HG02981 (cell line): ENCODE data around the gene PDK2.
"Not testable (repeated sequence)": the region's sequence is repeated elsewhere in the genome, so short reads cannot be mapped to it uniquely, and the experiment has no call there.

Experiments
- ATAC-seq: cut with Tn5 transposase; IDR thresholded peaks from one replicate; pipeline ENCODE4 v1.9.1; 2021; ENCODE audit warnings: mild to moderate bottlenecking, moderate library complexity; ENCODE audit not compliant: unreplicated experiment

Gene PDK2

DNA sequence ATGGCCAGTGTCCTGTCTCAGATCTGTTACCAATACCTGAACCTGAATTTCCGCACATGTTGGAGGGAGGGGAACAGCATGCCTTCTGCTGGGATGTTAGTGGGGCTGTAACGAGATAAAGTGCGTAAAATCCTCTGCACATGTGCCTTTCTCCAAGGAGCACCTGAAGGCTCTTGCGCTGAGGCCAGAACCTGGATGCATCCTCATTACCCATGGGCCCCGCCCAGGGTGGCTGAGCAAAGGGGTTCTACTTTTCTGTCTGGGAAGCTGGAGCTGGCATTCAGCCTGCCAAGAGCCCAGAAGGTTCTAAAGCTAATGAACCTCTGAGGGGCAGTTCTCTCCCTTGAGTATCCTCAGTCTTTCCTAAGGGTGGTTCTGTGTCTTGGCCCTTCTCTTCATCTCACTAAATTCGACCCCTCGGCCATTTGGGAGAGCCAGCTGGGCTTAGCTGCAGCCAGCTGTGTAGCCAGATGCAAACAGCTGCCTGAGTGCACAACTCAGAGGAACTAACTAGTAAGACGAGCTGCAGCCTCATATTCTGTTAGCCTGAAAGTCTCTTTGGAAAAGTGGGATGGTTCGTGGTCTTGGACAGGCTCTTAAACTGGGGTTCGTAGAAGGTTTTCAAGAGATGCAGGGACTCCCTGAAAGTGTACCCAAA is 36.7 kb upstream of the PDK2 start:
- ATAC-seq, result no peak

DNA sequence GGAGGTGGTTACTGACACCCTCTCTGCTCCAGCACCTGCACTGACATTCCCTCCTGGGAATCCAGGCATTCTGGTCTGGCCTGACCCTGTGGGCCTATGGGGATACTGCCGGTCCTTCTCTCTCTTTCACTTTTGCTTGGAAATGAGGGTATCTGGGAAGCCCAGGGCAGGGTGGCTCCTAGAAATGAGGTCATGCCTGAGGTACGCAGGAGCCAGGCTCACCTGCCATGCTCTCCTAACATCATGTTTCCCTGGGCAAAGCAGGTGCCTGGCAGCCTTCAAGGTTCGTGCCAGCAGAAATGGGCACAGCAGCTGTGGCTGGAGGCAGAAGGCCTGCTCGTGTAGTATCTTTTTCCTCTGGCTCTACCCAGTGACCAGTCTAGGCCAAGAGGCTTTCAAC is 35.9 kb upstream of the PDK2 start:
- ATAC-seq, result no peak

DNA sequence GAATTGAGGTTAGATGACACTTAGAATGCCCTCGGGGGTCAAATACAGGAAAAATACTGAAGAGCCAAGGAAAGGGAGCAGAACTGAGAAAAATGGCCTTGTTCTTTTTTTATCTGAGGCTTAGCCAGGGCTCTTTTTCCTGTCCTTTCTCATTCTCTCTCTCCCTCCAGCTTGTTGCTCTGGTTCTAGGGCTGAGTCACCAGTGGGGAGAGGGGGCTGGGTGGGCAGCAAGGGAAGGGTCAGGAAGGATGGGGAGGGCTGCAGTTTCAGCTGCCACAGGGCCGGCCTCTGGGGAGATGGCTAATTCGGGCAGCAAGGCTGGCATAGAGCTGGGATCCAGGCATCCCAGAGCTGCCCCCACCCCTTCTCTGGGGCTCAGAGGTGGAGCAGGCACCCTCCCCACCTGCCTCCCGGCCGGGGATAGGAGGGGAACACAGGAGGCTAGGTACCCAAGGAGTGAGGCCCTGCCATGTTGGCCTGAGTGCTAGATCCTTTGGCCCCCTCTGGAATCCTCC is 35.3 kb upstream of the PDK2 start:
- no peak for ATAC-seq

DNA sequence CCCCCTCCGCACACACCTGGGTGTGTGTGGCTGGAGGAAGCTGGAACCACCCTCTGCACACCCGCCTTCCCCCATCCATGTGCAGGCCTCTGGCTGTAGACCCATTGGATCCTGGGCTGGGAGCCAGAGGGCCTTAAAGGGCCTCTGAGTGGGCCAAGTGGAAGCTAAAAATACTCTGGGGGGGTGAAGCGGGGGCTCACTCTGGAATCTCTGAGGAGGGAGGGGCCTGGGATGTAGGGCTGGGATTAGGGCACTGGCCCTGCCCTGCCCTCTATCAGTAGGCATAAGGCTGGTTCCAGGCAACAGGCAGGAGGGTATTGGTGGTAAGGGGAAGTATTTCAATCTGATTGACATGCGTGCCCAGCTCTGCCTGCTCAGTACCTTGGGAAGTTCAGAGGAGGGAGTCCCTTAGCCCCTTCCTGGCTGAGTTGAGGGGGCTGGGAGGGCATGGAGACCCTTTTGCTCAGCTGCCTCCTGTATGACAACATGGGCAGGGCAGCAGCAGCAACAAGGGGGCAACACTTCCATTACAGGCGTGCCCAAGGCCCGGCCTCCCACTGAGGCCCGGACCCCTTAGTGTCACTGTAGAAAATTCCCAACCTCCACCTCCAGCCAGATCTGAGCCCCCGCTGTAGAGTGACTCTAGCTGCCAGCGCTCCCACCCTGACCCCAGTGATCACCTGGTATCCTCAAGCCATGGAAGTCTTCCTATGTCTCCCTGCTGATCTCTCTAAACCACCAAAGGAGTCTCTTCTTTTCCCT is 34.0 kb upstream of the PDK2 start:
- ATAC-seq, result no peak

DNA sequence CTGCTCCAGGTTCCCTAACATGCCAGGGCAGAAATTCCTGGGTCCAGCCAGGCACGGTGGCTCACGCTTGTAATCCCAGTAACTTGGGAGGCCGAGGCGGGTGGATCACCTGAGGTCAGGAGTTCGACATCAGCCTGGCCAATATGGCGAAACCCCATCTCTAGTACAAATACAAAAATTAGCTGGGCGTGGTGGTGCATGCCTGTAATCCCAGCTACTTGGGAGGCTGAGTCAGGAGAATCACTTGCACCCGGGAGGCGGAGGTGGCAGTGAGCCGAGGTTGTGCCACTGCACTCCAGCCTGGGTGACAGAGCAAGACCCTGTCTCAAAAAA is 33.5 kb upstream of the PDK2 start:
- ATAC-seq, result not testable (repeated sequence)

DNA sequence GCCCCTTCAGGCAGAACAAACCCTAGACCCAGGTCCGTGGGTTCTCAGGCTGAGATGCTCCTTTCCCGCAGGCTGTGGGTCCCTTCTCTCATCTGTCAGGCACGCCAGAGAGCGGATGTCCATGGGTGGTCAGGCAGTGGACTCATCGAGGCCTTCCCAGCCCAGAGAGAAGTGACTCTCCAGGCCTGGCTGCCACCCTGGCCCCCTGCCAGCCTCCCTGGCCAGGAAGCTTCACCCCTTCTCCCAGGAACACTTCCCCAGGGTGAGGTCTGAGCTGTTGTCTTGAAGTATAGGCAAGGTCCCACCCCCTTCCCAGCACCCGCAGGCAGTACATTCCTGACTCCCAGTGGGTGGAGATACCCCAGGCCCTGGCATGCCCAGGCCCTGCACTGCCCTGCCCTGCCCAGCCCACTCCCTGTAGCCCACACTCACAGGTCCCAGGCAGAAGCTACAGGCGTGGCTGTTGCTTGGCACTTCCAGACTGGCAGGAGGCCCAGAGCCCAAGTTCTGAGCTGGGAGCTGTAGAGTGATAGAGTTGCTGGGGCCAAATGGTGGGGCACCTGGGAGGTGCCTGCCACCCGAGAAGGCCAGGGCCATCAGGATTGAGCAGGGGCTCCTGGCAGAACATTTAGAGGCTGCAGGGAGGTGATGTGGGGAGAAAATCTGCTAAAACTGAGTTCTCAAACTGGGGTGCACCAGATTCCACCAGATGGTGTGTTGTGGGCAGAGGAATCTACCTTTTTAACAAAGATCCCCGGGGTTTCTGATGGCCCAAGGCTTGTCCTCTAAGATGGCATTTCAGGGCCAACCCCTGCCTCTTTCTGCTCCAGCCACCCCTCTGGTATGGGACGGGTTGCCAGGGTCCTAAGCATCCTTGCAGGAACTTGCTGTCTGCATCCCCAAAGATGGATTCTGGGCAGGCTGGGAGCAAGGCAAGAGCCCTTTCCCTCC is 32.6 kb upstream of the PDK2 start:
- no peak for ATAC-seq

DNA sequence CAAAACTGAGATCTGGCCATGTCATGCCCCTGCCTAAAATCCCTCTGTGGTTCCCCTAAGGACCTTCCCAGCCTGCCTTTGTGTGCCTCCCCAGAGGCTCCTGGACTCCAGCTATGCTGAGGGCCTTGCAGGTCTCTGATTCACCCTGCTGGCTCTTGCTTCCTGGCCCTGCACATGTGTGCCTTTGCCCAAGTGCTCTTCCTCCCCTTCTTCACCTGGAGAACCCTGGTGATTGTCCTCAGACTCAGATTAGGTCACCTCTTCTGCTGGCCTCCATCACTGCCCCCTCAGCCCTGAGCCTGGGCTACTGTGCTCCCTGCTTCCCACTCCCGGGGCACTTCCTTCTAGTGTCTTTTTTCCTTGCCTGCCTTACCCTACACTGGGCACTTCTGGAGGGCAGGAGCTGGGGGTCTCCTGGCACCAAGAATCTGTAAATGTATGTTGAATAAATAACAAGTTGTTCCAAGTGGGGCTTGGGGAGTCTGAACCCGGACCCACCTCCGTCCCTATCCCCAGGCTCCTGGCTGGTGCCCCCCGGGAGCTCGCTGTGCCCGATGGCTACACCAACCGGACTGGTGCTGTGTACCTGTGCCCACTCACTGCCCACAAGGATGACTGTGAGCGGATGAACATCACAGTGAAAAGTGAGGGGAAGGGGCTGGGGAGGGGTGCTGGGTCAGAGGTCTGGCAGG is 31.4 kb upstream of the PDK2 start:
- no peak for ATAC-seq

DNA sequence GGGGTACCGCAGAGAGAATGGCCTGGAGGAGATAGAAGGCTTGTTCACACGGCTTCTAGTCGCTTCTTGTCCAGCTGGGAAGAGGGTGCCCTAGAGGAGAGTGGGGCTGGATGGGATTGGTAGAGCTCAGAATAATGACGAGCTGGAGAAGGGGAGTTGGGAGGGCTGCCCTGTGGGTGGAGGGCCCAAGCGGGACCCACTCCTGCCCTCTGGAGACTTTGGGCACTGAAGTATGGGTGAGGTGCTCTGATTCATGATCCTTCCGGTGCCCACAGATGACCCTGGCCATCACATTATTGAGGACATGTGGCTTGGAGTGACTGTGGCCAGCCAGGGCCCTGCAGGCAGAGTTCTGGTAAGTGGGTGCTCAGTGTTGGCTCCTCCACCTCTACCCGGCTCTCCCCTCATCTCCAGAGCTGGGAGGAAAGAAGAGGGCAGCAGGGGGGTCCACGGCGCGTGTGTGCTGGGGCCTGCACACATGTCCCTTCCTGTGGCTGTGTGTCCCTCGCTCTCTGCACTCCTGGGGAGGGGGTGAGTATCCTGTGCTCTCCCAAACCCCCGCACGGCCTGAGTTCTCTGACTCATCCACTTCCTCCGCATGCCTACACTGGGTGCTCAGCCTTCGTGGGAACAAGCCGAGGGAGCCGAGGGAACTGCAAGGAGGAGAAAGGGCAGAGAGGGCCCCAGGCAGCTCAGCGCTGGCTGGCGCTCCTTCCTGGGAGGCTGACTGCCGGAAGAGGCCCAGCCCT is 30.7 kb upstream of the PDK2 start:
- ATAC-seq, result no peak

DNA sequence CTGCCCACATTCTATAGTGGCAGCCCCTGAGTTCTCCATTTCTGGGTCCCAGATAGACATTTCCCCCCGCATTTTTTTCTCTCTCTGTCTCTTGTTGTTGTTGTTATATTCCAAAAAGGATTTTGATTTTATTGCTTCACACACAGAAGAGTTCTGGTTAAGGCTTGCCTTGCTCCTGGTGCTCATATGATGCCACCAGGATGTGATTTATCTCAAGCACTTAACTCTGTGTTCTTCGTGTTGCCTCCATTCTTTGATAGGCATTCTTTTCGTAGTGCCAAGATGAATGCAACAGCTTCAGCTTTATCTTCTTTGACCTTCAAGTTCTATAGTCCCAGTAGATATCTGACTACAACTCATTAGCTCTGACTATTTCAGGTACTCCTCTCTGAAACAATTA is 30.1 kb upstream of the PDK2 start:
- no peak for ATAC-seq

DNA sequence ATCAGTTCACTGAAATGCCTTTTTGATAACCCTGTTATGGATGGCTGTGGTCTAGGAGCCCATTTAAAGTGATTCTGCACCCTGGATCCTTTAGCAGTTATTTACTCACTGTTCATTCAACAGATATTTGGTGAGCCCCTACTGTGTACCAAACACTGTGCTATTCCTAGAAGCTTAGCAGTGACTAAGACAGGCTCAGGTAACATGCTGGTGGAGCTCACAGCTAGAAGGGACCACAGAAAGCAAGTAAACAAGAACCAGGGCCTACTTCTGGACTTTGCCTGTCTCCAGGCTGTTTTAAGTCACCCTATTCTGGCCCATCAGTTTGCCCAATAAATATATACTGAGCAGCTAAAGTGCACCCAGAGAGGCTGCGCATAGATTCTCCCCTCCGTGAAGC is 28.2 kb upstream of the PDK2 start:
- no peak for ATAC-seq

DNA sequence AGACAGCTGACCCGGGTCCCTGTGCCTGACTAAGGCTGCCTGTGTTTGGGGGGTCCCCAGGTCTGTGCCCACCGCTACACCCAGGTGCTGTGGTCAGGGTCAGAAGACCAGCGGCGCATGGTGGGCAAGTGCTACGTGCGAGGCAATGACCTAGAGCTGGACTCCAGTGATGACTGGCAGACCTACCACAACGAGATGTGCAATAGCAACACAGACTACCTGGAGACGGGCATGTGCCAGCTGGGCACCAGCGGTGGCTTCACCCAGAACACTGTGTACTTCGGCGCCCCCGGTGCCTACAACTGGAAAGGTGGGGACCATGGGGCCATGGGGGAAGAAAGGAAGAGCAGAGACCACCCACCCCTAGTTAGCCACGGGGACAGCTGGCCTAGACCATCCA is 27.2 kb upstream of the PDK2 start:
- ATAC-seq, result no peak

DNA sequence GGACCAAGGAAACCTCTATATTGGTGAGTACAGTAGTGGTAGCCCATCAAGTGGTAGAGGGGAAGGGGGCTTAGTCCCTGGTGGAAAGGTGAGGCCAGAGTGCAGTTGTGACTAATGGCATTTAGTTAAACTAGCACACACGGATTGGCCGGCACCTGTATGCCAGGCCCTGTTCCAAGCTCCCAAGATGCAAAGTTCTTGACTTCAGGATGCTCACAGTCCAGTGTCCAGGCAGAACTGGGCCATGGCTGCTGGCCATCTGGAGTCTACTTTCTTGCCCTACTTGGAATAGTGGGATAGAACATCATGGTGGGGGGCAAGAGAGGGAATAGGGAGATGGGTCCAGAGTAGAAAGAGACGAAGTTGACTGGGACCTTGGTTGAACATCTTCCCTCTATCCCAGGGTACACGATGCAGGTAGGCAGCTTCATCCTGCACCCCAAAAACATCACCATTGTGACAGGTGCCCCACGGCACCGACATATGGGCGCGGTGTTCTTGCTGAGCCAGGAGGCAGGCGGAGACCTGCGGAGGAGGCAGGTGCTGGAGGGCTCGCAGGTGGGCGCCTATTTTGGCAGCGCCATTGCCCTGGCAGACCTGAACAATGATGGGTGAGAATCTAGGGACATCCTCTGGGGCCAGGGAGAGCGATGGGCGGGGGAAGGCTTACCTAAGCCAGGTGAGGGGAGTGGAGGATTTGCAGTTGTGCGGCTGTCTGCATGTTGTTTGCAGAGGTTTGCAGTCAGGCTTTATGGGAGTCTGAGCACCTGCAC is 24.1 kb upstream of the PDK2 start:
- ATAC-seq, result no peak

DNA sequence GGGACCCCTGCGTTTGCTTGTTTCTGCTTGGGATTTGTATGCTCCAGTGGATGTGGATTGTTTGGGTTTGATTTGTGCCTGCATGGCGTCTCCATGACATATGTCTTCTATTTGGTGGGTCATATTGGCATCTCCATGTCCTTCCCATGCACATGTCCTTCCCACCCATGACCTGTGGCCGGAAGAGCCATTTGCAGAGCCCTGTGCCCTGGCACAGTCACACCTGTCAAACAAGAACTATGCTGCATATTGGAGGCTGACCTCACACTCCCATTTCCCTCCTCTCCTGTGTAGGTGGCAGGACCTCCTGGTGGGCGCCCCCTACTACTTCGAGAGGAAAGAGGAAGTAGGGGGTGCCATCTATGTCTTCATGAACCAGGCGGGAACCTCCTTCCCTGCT is 23.5 kb upstream of the PDK2 start:
- ATAC-seq, result no peak

DNA sequence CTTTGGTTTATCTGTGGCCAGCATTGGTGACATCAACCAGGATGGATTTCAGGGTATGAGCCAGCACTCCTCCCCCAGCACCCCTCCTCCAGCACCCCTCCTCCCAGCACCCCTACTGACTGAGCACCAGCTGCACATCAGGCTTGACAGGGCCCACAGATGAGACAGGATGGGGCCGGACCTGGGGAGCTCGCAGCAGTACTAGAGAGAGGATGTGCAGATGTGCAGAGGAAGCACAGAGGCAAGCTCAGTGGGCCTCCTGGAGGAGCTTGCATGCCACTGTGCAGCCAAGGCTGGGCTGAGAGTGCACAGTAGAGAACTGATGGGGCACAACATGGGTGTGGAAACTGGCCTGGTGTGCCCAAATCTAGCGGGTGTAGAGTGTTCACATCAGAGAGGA is 23.0 kb upstream of the PDK2 start:
- no peak for ATAC-seq

DNA sequence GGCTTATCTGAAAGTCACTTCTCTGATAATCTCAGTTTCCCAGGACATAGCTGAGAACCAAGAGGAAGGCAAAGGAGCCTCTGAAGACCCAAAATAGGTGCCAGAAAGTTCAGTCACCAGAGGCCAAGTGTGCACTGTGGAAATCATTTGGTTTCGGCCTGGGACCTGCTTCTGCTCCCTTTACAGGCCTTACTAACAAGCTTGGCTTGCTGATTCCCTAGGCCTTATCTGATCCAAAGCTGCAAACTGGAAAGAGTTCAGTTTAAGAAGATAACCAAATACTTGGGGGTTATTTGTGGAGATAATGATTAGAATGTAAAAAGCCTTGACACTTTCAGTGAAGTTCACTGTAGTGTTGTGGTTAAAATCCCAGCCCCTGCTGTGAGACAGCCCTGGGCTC is 22.2 kb upstream of the PDK2 start:
- ATAC-seq, result no peak

DNA sequence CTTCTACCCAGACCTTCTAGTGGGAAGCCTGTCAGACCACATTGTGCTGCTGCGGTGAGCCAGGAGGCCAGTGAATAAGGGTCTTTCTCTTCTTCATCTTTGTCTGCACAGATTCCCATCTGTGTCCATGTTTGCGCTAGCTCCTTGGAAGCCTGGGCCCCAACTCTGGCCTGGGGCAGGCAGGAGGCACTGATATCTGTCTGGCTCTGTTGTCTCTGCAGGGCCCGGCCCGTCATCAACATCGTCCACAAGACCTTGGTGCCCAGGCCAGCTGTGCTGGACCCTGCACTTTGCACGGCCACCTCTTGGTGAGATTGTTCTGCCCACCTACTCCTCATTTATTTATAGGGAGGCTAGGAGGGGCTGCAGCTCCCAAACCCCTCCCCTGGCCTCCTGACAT is 20.9 kb upstream of the PDK2 start:
- no peak for ATAC-seq

DNA sequence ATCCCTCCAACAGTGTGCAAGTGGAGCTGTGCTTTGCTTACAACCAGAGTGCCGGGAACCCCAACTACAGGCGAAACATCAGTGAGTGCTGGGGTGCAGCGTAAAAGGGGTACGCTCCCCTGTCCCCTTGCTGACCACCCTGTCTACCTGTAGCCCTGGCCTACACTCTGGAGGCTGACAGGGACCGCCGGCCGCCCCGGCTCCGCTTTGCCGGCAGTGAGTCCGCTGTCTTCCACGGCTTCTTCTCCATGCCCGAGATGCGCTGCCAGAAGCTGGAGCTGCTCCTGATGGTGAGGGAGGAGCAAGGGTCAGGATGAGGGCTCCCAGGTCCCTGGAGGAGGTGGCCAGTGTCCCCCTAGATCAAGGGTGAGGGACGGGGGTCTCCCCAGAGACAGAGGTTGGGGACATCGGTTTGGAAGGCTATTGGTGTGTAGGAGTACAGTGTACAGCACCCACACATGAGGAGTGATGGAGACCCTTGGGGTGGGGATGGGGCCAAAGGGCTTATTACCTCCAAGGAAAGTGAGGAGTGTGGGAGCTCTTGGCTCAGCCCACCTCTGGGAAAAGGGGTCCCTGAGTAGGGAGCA is 19.6 kb upstream of the PDK2 start:
- no peak for ATAC-seq

DNA sequence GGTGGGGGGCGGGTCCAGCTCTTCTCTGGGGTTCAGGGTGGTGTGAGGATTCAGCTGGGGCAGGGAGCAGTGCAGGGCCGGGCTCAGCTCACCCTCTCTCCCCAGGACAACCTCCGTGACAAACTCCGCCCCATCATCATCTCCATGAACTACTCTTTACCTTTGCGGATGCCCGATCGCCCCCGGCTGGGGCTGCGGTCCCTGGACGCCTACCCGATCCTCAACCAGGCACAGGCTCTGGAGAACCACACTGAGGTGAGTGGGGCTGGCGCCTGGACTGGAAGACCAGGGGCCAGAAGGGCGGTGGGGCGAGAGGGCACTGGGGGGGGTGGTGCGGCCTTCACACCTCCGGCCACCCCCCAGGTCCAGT is 18.9 kb upstream of the PDK2 start:
- no peak for ATAC-seq

DNA sequence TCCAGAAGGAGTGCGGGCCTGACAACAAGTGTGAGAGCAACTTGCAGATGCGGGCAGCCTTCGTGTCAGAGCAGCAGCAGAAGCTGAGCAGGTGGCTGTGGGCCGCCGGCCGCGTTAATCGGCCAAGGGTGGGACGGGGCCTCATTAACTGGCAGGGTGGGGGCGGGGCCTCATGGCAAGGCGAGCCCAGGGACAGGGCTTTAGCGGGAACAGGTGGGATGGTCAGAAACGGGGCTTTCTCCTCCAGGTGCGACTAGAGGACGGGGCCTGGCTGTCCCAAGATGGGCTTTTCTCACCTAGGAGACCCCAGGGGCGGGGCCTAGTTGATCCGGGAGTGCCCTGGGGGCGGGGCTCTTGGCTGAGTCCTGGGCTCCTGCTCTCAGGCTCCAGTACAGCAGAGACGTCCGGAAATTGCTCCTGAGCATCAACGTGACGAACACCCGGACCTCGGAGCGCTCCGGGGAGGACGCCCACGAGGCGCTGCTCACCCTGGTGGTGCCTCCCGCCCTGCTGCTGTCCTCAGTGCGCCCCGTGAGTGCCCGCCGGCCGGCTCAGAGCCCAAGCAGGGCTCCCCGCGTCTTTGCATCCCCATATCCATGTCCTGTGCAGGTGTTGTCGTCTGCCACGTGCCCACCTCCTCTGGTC is 18.4 kb upstream of the PDK2 start:
- no peak for ATAC-seq
